Astrocyte of the spinal cord (primary cell): Measurements from ENCODE around the gene SHC3.

ENCODE experiments used
- DNase-seq: peaks from one replicate; pipeline ENCODE4 v3.0.0; 2011; ENCODE audit warnings: low read depth, low spot score
- H3K4me3 ChIP-seq: 2 replicates; pipeline ENCODE4 v1.5.1; 2011; ENCODE audit warnings: low read depth, mild to moderate bottlenecking, low read length, moderate library complexity
- in situ Hi-C: cut with HindIII; loops from 2 replicates; pipeline ENCODE4 v1.10.0; 2017; ENCODE audit warnings: low sequenced_read_pairs
- TF ChIP-seq, protein P1 (sequence below): IDR thresholded peaks from 2 replicates; pipeline ENCODE4 v1.5.1; 2012; ENCODE audit warnings: low read depth, mild to moderate bottlenecking, low read length, inconsistent platforms

The SHC3 gene

DNA sequence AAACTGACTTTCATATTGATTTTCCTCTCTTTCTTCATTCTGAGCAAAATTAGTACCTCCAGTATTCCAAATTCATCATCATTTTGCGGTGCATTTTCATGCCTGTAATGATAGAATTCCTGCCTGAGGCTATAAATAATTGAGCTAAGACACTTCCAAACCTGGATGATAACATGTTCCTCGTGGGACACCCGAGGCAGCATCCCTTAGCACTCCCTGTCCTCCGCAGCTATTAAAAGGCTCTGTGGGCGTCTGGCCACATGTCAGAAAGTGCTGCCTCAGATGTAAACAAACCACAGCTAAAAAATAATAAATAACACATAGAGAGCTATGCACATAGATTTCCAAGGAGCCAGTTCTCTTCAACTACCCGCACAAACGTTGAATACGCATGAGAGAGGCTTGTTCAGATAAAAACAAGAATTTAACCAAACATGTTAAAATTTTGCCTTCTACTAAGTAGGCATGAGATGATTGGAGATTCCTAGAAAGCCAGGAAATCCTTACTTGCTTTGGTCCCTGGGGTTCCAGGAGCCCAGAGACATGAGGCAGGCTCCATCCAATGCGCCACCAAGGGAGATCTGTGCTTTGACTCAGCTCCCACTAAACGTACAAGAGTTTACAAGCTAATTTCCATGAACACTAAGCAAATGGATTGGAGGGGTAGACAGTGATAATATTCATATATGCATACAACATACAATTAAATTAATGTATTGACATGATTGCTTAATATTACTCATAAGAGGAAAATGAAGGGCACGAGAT is 82.7 kb downstream of the SHC3 start:
- TF ChIP-seq, protein P1, sequence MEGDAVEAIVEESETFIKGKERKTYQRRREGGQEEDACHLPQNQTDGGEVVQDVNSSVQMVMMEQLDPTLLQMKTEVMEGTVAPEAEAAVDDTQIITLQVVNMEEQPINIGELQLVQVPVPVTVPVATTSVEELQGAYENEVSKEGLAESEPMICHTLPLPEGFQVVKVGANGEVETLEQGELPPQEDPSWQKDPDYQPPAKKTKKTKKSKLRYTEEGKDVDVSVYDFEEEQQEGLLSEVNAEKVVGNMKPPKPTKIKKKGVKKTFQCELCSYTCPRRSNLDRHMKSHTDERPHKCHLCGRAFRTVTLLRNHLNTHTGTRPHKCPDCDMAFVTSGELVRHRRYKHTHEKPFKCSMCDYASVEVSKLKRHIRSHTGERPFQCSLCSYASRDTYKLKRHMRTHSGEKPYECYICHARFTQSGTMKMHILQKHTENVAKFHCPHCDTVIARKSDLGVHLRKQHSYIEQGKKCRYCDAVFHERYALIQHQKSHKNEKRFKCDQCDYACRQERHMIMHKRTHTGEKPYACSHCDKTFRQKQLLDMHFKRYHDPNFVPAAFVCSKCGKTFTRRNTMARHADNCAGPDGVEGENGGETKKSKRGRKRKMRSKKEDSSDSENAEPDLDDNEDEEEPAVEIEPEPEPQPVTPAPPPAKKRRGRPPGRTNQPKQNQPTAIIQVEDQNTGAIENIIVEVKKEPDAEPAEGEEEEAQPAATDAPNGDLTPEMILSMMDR: no peak
- in situ Hi-C loops: no loop called here
- DNase-seq: no peak
- no peak overlapping the region for H3K4me3 ChIP-seq

- DNase-seq: no peak
- H3K4me3 ChIP-seq: no peak overlapping the region
- TF ChIP-seq, protein P1: no peak
- in situ Hi-C loops: no loop called here
These were observed 85.2 kb downstream of the SHC3 start for GRCh38 chr9:89093201-89093975.

- in situ Hi-C loops: no loop called here
- no peak overlapping the region for H3K4me3 ChIP-seq
- TF ChIP-seq, protein P1: no peak
- no peak for DNase-seq
These were observed 89.4 kb downstream of the SHC3 start for GRCh38 chr9:89089176-89089575.

DNA sequence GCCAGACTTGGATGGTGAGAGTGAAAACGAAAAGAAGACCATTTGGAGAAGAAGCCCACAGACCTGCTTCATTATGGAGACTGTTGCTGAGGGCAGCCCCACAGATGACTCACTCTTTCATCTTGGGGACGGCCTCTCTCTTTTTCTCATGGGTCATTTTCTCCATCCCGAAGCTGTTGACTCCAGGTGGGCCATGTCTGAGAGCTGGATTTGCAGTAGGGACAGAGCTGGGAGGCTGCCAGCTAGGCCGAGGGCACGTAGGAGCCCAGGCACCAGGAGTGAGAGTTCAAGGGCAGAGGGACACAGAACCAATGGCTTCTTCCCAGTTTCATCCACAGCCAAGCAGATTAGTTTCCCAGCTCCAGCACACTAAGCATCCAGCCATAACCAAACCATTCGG is 95.0 kb downstream of the SHC3 start:
- in situ Hi-C loops: no loop called here
- TF ChIP-seq, protein P1: no peak

GRCh38 chr9:89080193-89080592 is 98.4 kb downstream of the SHC3 start:
- in situ Hi-C loops: no loop called here
- DNase-seq: no peak
- no peak overlapping the region for H3K4me3 ChIP-seq
- TF ChIP-seq, protein P1: no peak

More for the DNA sequence above, 95.0 kb downstream of the SHC3 start:
- DNase-seq: no peak
- H3K4me3 ChIP-seq: no peak overlapping the region

- TF ChIP-seq, protein P1: no peak
- in situ Hi-C loops: no loop called here
- H3K4me3 ChIP-seq: no peak overlapping the region
- no peak for DNase-seq
These were observed 99.2 kb downstream of the SHC3 start for GRCh38 chr9:89079391-89079790.
